ENCODE data around the gene HIGD1C.
"Not testable (repeated sequence)": the region's sequence is repeated elsewhere in the genome, so short reads cannot be mapped to it uniquely, and the experiment has no call there.

The HIGD1C gene

GRCh38 chr12:50934371-50934851 is 17.9 kb upstream of the HIGD1C start:
- DNase-seq, result no peak

- DNase-seq, result no peak
Measured at GRCh38 chr12:50934981-50935807, 17.1 kb upstream of the HIGD1C start.

GRCh38 chr12:50936821-50937530 is 15.4 kb upstream of the HIGD1C start:
- DNase-seq, result no peak

- DNase-seq, result no peak
Measured at GRCh38 chr12:50937653-50938052, 14.7 kb upstream of the HIGD1C start.

GRCh38 chr12:50947933-50948626 is 4.3 kb upstream of the HIGD1C start:
- no peak for DNase-seq

GRCh38 chr12:50948798-50949197 is 3.5 kb upstream of the HIGD1C start:
- DNase-seq, result no peak

GRCh38 chr12:50949801-50950302 is 2.5 kb upstream of the HIGD1C start:
- no peak for DNase-seq

- DNase-seq, result no peak
Measured at GRCh38 chr12:50951112-50951511, 1.2 kb upstream of the HIGD1C start.

GRCh38 chr12:50953047-50953446 is 703 bp downstream of the HIGD1C start:
- DNase-seq, result no peak

- DNase-seq, result not testable (repeated sequence)
Measured at GRCh38 chr12:50954789-50955188, 2.4 kb downstream of the HIGD1C start.

- no peak for DNase-seq
Measured at GRCh38 chr12:50955288-50955687, 2.9 kb downstream of the HIGD1C start.

- DNase-seq, result no peak
Measured at GRCh38 chr12:50955697-50956096, 3.4 kb downstream of the HIGD1C start.

- DNase-seq, result no peak
Measured at GRCh38 chr12:50960130-50960529, 7.8 kb downstream of the HIGD1C start.

GRCh38 chr12:50961708-50962107 is 9.4 kb downstream of the HIGD1C start:
- DNase-seq, result no peak

GRCh38 chr12:50964432-50964831 is 12.1 kb downstream of the HIGD1C start:
- DNase-seq, result no peak

- no peak for DNase-seq
Measured at GRCh38 chr12:50971946-50972345, 19.6 kb downstream of the HIGD1C start.

GRCh38 chr12:50979369-50980052 is 27.2 kb downstream of the HIGD1C start:
- peak; percentile 62 for DNase-seq

- DNase-seq, result no peak
Measured at GRCh38 chr12:50980545-50980944, 28.2 kb downstream of the HIGD1C start.

GRCh38 chr12:50981319-50982239 is 29.2 kb downstream of the HIGD1C start:
- DNase-seq, result no peak

- no peak for DNase-seq
Measured at GRCh38 chr12:50984586-50985298, 32.4 kb downstream of the HIGD1C start.

- no peak for DNase-seq
Measured at GRCh38 chr12:50985322-50985721, 33.0 kb downstream of the HIGD1C start.
